Panc1 (cell line): ENCODE data around the gene PTX4.

Experiments used
- CTCF ChIP-seq: fragments of 450-650 bp; IDR thresholded peaks from 2 replicates; pipeline ENCODE4 v1.5.1; 2017; ENCODE audit warnings: mild to moderate bottlenecking
- POLR2AphosphoS5 ChIP-seq: IDR thresholded peaks from 2 replicates; pipeline ENCODE4 v1.6.1; 2012; ENCODE audit warnings: mild to moderate bottlenecking, low read depth, low read length, moderate library complexity
- REST ChIP-seq, 2 experiments: IDR thresholded peaks; 2 replicates each; pipeline ENCODE4 v1.6.1; 2011 to 2012; ENCODE audit warnings: low read depth in 2 of 2, control low read depth in 1 of 2, low read length in 1 of 2, mild to moderate bottlenecking in 1 of 2, moderate library complexity in 1 of 2; ENCODE audit not compliant: insufficient read depth in 1 of 2

GRCh38 chr16:1494711-1495110, 6.0 kb upstream of the PTX4 start:
- TF ChIP-seq CTCF: no peak
- no peak for TF ChIP-seq POLR2AphosphoS5
- no peak for TF ChIP-seq REST (IDR thresholded peaks at IDR 0.05; ENCODE audit: insufficient read depth in 1 of 2, low read depth in 2 of 2, low read length in 1 of 2)
